Inflammatory macrophage (primary cell): ENCODE measurements around the gene GCSAM.

Experiments
- DNase-seq, 2 donors: peaks; one replicate each; pipeline ENCODE4 v3.0.0-alpha.2; 2020 to 2022

Gene GCSAM

DNA sequence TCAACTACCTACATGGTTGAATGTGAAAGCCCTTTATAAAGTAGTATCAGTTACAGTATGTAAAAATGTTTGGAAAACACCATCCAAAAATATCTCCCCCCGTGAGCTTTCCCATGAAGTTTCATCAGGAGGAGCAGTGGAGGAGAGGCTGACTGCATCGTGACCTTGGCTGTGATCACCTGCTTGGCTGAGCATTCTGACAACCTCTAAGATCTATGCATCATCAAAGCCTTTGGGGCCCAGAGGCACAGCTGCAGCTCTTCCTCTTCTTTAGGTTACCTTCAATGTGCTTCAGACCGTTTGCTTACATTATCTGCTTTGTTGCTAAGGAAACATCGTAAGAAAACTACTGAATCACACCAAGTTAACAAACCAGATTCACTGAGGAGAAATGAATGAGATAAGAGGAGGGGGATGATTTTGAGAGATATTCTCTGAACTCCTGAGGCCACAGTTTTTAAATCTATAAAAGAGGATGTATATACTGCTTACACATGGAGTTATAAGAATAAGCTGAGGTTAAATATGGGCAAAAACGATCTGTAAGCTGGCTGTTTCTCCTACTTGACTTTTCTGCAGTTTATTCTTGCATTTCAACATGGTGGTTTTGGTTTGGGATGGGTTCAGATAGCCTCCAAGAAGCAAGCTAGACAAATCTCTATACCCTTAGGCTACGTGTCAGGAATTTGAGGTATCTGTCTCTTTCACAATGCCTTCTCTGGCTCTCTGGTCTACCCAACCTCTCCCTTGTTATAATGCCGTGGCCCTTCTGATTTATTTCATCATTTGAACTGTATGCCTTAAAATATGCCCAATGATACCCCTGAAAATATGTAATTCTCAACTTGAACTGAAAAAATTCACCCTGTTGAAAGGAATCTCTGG, 4.0 kb downstream of the GCSAM start:
- DNase-seq, result peak in 1 of 2 donors; percentile 12

DNA sequence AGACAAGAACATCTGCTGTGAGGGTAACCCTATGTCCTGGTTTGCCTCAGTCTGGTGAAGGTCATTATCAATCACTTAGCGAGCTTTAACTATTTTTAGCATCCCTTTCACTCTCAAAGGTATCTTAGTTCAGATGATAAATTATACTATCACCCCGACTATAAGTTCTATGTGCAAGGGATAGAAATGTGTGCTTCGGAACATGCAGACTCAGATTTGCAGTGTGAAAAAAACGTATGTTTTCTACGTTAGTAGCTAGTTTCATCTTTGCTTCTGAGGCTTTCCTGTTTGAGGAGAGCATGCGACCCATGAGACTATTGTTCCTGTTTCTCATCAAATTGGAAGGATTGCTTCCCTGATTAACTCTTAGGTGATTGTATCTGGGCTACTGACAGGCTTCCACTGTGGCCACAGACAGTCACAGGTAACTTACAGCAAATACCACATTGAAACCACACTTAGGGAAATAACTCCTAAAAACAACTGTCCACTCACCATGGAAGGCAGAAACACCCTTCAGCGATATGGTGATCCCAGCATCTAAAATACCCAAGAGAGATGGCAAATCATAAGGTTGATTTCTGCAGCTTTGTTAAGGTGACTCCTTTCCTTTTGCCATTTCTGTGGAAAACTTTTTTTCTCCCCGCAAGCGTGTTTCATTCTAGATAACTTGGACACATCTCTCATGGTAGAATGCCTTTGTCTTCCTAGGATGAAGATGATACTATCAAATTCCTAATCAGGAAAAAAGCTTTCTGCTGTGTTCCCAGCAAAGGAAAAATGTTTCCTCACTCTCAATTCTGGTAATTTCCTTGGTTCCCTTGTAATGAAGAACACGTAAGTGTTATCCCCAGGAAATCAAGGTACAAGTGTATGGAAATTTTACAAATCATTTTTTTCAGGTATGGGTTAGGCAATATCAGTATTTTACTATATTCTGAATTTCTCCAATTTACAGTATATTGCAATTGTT, 5.2 kb downstream of the GCSAM start:
- peak; percentile 16 to 23 for DNase-seq

DNA sequence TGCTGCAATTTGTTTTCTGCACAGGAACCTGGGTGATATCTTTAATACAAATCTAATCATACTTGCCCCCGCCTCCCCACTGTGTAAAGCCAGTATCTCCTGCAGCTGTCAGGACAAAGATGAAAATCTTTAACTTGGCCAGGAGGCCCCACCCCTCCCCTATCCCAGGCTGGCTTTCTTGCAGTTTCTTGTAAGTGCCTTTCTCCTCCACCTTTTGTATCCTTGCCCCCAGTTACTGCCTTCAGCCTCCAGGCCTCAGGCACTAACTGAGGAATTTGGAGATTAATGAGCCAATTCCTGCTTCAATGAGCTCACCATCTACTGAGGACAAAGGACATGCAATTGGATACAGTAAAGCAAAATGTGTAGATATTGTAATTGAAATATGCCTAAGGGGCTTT, 6.5 kb downstream of the GCSAM start:
- DNase-seq, result no peak

DNA sequence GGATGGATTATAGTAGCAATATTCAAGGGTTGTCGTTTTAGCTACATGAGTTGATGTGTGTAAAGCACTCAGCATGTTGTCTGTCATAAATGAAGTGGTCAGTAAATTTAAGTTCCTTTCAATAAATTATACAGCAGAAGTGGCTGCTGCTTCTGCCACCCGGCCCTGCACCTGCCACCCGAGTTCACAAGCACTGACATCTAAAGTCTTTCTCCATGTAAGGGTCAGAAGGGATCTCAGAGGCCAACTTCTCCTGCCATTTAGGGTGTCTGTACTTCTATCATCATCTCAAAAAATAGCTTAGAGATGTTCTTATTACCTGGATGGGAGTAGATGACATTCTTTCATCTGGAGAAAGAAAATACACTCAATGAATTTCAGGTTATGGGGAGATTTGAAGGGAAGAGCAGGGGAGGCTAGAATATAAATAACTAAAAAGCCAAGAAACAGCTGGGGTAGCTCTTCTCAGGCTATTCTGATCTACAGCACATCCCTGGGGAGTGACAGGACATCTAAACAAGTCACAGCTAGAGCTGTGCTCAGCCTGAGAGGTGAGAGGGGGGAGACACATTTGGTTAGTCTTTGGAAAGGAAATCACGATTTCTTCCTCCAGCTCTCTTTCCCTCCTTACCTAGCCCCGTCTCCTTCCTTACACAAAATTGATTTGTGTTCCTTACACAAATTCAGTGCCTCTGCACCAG, 8.0 kb downstream of the GCSAM start:
- no peak for DNase-seq

DNA sequence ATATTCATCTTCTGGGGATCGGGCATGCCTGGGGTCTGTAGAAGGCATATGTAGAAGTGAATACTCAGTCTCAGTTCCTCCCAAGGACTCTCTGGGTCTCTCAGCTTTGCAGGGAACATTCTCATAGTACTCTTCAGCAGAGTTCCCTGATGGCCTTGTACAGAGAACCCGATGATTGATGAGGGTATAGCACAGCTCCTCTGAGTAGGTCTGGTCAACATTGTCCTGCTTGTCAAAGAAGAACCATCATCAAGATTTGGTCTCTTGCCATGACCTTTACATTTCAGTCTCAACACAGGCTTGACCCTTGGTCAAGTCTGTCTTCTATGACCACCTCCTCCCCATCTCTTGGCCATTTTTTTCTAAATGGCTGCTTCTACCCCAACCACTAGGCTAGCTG, 9.5 kb downstream of the GCSAM start:
- no peak for DNase-seq

DNA sequence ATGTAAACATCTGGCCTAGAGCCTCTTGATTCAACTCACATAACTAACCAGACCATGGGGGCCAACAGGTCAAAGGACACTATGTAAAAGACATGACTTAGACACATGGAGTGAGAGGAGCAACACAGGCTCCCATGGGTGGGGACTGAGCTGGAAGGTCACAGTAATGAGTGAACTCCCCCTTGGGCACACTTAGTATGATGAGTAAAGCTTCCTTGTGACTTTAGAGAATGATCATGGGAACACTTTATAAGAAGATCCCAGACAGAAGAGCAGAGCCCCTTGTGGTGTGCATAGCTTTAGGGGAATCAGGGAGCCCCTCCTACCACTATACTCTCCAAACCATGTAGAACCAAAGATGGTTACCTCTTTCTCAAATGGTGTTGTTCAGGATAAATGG, 10.2 kb downstream of the GCSAM start:
- no peak for DNase-seq

DNA sequence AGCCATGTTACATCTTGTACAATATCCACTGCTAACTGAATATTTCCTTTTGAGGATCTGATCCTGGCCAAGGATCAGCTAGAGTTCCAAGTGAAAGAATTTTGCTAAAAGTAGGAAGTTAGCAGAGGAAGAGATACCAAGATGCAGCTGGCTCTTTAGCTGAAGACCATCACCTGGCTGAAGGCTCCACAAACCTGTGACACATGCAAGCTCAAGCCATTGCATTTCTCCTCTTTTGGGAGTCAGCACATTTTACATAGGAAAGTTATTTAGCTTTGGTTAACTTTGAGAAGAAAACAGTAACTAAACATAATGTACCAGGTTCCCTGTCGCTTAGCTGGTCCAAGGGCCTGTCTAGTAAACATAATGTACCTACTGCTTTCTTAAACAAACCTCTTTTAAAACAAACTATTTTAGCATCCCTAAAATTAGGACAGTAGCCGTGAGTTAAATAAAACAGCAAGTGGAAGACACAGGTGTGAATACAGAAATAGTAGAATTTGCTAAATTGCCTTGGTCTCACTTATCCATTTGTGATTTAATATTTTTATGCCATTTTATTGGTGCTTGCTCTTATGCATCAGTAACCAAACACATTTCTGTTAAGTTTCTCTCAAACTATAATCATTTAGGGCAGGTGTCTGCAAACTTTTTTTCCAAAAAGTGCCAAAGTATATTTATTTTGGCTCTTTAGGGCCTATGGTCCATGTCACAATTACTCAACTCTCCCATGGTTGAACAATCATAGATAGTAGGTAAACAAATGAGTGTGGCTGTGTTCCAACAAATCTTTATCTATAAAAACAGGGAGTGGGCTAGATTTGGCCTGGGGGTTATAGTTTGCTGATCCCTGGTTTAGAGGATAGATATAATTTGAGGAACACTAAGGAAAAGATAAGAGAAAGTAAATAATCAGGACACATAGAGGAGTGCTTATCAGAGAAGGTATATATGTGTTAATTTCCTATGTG, 11.2 kb downstream of the GCSAM start:
- no peak for DNase-seq

DNA sequence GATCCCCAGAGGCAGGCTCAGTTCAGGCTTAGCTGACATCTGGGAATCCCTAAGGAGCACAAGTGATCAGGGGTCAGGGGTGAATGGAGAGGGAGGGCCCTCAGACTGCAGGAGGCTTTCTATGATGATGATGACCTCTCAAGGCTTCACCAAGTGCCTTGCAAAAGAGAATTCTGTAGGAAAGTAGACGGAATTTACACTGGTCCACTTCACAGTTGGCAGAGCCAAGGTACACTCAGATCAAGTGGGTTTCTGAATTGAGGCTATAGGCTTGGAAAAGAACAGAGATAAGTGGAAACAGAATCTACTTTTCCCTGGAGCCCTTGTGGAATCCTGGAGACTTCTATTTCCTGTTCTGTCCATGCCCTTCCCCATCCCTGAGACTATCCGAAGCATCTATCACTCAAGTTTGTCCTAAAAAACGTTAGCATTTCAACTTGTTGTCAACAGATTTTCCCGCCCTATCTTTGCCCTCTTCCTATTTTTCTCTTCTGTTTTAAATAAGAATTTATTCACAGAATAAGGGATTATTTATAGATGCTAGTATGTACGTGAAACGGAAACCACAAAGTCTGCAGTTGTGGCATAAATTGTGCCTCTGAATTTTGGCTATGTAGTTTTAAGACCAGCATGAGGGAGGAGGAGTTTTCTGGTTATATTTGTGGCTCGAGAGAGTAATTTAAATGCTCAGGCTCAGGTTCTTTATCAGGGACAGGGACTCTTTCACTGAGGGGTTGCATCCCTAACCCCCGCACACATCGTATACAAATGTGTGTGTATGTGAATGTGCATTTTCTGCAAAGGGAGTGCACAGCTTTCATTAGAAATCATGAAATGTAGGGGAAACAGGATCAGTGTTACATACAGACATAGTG, 12.8 kb downstream of the GCSAM start:
- DNase-seq, result no peak

DNA sequence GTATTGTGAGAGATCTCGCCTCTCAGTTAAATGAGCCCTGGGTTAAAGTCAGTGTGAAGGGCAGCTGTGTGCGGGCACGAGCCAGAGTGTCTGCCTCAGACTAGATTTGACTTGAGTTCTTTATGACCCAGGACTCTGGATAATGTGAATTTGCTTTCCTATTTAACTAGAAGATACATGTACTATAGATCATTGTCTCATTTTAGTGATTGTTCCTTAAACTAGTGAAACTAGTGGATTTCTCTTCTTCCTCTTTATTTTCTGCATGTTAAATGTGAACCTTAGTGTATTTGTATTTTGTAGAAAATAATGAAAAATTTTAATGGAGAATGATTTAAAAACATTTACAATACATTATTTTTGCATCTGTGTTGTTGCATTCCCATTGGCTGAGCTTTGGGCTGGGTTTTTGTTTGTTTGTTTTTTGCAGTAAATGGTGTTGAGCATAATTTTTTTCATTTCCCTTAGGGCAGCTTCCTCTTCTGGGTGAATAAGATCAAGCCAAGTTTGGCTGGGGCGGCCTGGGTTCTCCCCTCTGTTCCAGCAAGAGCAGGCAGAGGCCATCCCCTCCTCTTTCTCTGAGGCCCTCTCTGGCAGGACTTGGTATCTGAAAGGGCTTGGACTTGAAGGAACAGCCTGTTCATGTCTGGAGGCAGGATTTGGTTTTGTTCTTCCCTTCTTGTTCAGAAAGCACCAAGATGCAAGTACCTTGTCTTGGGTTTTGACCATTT, 15.0 kb downstream of the GCSAM start:
- peak; percentile 16 to 51 for DNase-seq

DNA sequence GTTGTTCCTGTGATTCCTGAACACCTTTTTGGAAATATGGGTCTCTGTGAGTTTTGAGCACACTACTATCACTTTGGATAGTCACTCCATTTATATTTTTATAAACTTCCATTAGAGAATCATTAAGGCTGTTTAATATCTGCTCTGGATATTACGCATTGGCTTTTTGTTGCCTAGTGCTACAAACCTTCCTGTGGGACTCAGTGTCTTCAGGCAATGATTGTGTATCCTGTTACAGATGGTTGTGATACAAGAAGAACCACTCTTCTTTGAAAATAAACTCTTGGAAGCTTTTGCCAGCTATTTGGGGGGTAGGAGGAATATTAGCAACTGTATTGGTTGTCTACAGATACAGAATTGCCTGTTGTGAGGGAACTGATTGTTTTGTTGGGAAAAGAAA, 15.6 kb downstream of the GCSAM start:
- no peak for DNase-seq

DNA sequence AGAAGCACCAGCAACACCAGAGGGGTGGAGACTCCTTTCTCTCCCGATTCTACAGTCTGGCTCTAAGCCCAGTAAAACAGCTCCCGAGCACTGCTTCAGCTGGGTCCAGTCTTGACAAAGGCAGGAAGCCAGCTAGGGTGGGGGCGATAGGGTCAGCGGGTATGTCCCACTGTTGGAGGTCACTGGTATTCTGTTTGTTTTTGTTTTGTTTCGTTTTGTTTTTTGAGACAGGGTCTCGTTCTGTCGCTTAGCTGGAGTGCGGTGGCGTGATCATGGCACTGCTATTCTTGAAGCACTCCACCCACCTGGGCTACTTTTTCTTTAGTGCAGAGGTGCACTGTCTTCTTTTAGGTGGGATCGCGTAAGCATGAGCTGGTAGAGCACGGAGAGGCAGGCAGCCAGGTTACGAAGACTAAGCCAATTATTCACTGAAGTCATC, 16.3 kb downstream of the GCSAM start:
- DNase-seq, result no peak

DNA sequence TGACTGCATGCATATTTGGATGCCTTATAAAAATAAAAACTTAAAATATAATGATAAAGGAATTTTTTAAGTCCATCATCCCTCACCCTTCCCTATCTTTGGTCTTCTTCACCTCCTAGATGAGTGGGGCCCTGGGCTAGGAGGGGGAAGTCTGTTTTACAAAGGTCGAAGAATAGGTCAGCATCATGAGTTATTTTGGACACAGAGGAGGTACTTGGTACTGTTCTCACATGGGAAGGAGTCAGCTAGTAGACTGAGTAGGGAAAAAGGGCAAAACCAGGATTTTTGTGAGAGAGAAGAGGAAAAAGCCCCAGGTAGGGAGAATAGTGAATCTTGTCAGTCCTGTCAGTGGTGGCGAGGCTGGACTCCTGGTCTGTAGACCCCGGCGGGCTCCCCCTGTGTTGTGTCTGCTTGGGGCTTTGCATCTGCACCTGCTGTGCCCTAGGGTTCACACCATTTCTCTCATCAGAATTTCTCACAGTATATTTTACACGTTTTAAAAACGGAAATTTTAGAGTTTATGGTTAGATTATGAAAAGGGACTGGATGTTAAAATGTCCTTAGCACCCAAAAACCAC, 17.2 kb downstream of the GCSAM start:
- DNase-seq, result no peak

DNA sequence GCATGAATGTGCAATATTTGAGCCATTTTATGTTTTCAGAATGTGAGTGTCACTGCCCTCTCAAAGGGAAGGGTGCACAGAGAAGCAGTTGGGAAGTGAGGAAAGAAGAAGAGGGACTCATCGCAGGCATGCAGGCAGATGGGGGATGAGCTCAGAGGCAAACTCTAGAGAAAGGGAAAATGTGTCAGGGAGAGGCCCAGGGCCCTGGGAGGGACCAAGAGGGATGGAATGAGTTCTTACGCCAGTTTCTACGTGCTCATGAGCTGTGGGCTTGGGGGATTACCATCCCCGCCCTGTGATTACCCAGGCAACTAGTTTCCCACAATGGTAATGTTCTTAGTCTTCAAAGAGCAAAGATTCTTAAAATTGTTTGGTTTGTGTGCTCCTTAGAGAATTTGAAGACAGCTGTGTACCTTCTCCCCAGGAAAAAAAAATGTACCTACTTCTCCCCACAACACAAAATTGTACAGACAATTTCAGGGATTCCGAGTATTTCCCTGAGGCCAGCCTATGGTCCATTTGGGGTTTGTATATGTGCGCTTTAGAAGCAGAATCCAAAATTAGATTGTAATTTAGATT, 17.8 kb downstream of the GCSAM start:
- no peak for DNase-seq

DNA sequence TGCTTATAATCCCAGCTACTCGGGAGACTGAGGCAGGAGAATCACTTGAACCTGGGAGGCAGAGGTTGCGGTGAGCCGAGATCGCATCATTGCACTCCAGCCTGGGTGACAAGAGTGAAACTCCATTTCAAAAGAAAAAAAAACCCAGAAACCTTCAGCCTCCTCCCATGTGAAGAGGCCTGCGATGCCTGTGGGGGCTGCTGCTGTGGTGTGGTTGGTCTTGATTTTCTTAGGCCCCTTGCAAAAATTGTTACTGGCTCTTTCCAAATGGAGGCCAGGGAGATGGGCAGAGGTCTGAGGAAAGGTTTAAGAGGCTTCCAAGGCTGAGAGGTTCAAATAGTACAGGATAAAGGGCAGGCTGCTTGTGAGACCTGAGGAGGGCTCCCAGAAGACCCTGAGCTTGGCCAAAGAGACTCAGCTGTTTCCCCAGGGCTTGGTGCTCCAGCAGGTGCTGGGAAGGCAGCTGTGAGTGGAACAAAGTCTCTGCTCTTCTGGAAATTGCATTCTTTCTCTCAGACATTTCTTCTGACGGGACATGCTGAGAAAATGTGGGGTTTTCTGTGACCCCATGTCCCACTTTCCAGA, 18.4 kb downstream of the GCSAM start:
- no peak for DNase-seq

DNA sequence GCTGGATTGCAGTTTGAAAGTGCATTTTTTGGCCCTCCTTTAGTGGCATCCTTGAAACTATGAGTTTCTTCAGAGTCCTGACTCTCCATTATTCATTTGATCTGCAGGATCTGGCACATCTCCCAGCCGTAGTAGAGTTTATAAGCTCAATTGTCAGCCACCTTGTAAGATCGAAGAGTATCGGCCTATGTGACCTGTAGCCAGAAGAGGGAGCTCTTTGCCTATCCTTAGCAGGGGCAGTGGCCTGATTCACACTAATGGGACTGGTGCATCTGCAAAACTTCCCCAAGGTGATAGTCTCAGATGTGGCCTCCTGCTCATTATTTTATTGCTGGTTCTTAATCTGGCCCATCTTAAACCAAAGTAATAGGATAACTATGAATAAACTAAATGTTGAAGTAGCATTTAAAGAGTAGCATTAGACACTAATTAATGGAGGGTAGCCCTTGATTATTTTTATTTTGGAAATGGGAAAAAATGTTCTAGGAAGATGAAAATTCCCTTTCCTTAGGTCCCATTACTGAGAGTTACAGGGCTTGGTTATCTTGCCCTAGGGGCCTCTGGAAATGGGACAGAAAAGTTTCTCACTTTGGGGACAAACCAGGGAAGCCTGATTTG, 21.2 kb downstream of the GCSAM start:
- peak; percentile 66 to 74 for DNase-seq

DNA sequence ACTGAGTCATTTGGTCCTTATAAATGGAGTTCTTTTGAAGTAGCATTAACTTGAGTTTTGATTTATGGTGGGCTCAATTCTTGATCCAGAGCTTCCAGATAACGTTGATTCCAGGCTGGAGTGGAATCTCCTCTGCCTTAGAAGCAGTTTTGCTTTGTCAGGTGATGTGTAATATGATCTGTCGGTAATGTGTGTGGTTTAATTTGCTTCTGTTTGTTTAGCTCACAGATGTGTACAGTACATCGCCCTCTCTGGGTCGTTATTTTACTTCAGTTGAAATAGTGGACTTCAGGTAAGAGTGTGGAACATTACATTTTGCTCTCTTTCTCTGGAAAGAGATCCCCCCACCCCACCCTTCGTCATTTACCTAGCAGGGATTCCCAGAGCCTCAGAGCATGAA, 23.7 kb downstream of the GCSAM start:
- no peak for DNase-seq

DNA sequence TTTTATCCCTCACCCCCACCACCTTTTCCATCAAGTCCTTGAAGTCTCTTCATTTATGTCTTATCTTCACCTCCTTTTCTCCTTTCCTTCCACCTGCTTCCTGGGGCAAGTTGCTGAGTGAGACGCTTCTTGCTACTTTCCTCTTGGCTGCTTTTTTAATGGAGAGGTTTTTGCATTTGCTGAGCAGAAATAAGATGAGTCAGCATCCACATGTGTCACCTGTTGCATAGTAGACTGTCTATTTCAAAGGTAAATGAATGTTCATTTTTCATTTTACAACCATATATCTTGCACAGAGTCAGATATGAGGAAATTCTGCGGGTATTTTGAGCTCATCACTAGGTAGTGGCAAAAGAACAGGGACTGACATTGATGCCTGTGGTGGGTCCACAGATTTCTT, 28.3 kb downstream of the GCSAM start:
- DNase-seq, result no peak

DNA sequence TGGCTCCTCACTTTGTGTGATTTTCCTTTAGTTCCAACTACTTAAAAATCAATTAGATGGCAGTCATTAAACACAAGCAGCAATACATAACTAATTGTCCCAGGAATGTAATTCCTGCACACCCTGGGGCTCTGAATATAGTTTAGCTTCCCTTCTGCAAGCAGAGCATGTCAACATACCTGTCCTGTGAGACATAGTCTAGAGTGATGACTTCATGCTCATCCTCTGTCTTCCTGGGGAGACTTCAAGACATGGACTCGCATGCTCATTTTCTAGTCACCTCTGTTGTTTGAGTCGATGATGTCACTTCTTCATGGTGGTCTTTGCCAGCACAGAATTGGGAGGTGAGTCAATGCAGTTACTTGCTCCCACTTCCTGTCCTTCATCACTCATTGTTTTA, 31.1 kb downstream of the GCSAM start:
- DNase-seq, result no peak
